ENCODE data around the gene IGSF6. TPM values are rescaled to one million over a fixed set of nuclear protein-coding genes. Genes with fewer than 3 reads are reported as not detected.
A peak's percentile ranks its signal among the peaks of the same experiment; 100 is the strongest.

Gene IGSF6
- total and polyA plus RNA-seq, 2 donors from 2014 or later = 1.1 to 8.1 TPM

- Histone ChIP-seq H3K9me3 (ENCODE audit: control insufficient read depth in 2 of 3, insufficient read depth in 1 of 3, low read length in 3 of 3) (no peaks in the 10 kb centered on the region), H3K27ac (ENCODE audit: low read depth in 2 of 2, low read length in 2 of 2) (no peak overlapping the region), H3K27me3 (ENCODE audit: control insufficient read depth, insufficient read depth, low read length) (no peaks in the 10 kb centered on the region), H3K4me1 (ENCODE audit: control insufficient read depth in 2 of 3, insufficient read depth in 2 of 3, low read depth in 1 of 3, low read length in 3 of 3) (peaks cover 0 to 20% (median 11%) of the 10 kb centered on the region in 3 donors), H3K4me3 (ENCODE audit: low read length in 3 of 3) (no peak overlapping the region), H3K9ac (ENCODE audit: low read length in 3 of 3) (no peak overlapping the region), H3K36me3 (ENCODE audit: control insufficient read depth in 2 of 3, insufficient read depth in 3 of 3, low read length in 3 of 3) (peaks cover 0 to 10% (median 2%) of the 10 kb centered on the region in 3 donors)
- intact Hi-C loops (cut with DNase I) = no loop called here
- FAIRE-seq (no peak), DNase-seq (no peak)
- TF ChIP-seq CTCF (IDR thresholded peaks at IDR 0.05; ENCODE audit: borderline replicate concordance, extremely low read depth, insufficient read depth) = no peak
Measured at GRCh38 chr16:21617607-21618006, 34.8 kb downstream of the IGSF6 start.

GRCh38 chr16:21614896-21615295, 37.5 kb downstream of the IGSF6 start:
- intact Hi-C loops (cut with DNase I) = no loop called here
- Histone ChIP-seq H3K27ac (ENCODE audit: low read depth in 2 of 2, low read length in 2 of 2) (no peak overlapping the region), H3K4me1 (ENCODE audit: control insufficient read depth in 2 of 3, insufficient read depth in 2 of 3, low read depth in 1 of 3, low read length in 3 of 3) (peaks cover 5 to 33% (median 28%) of the 10 kb centered on the region in 3 donors), H3K27me3 (ENCODE audit: control insufficient read depth, insufficient read depth, low read length) (no peaks in the 10 kb centered on the region), H3K4me3 (ENCODE audit: low read length in 3 of 3) (no peak overlapping the region), H3K9ac (ENCODE audit: low read length in 3 of 3) (no peak overlapping the region), H3K36me3 (ENCODE audit: control insufficient read depth in 2 of 3, insufficient read depth in 3 of 3, low read length in 3 of 3) (peaks cover 0 to 6% (median 2%) of the 10 kb centered on the region in 3 donors), H3K9me3 (ENCODE audit: control insufficient read depth in 2 of 3, insufficient read depth in 1 of 3, low read length in 3 of 3) (no peaks in the 10 kb centered on the region)
- DNase-seq (no peak), FAIRE-seq (no peak)
- TF ChIP-seq CTCF (IDR thresholded peaks at IDR 0.05; ENCODE audit: borderline replicate concordance, extremely low read depth, insufficient read depth) = no peak

GRCh38 chr16:21613781-21614180, 38.6 kb downstream of the IGSF6 start:
- intact Hi-C loops (cut with DNase I) = no loop called here
- DNase-seq = no peak

More at GRCh38 chr16:21613781-21614180, 38.6 kb downstream of the IGSF6 start:
- no peak overlapping the region for H3K9ac ChIP-seq (ENCODE audit: low read length in 3 of 3)
- H3K4me1 ChIP-seq (ENCODE audit: control insufficient read depth in 2 of 3, insufficient read depth in 2 of 3, low read depth in 1 of 3, low read length in 3 of 3) = peaks cover 5 to 42% (median 29%) of the 10 kb centered on the region in 3 donors
- no peaks in the 10 kb centered on the region for H3K9me3 ChIP-seq (ENCODE audit: control insufficient read depth in 2 of 3, insufficient read depth in 1 of 3, low read length in 3 of 3)
- no peaks in the 10 kb centered on the region for H3K27me3 ChIP-seq (ENCODE audit: control insufficient read depth, insufficient read depth, low read length)
- peaks cover 0 to 1% (median 0%) of the 10 kb centered on the region in 3 donors for H3K36me3 ChIP-seq (ENCODE audit: control insufficient read depth in 2 of 3, insufficient read depth in 3 of 3, low read length in 3 of 3)
- no peak for TF ChIP-seq CTCF (IDR thresholded peaks at IDR 0.05; ENCODE audit: borderline replicate concordance, extremely low read depth, insufficient read depth)
- no peak overlapping the region for H3K4me3 ChIP-seq (ENCODE audit: low read length in 3 of 3)
- H3K27ac ChIP-seq (ENCODE audit: low read depth in 2 of 2, low read length in 2 of 2) = peak overlapping the region in 1 of 2 donors; percentile 15
- FAIRE-seq = no peak
